Stimulated activated CD8-positive, alpha-beta memory T cell treated with anti-CD3 and anti-CD28 coated beads, Interleukin-2, amount 100 ng/mL, for 1 hour (primary cell): Measurements from ENCODE around the gene VEGFC.

Experiments
- DNase-seq, 2 donors: peaks; one replicate each; pipeline ENCODE4 v3.0.0-alpha.2; 2020; ENCODE audit warnings: low read depth in 2 of 2

Gene VEGFC

DNA sequence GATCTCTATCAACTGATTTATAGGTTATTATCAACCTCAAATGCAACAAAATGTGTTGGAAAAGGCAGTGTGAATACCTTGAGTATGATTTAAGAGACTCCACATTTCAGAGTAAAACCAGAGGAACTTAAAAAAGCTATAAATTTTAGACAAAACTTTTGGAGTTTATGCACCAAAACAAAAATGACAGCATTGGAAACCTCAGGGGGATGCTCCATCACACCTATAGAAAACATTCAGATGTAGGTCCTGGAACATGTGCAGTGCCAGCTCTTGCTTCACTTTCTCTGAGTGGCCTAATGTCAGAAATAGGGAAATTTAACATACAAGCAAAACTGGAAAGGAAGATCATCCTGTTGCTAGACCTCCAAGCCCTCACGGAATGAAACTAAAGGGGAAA lies 5.8 kb upstream of the VEGFC start:
- no peak for DNase-seq

DNA sequence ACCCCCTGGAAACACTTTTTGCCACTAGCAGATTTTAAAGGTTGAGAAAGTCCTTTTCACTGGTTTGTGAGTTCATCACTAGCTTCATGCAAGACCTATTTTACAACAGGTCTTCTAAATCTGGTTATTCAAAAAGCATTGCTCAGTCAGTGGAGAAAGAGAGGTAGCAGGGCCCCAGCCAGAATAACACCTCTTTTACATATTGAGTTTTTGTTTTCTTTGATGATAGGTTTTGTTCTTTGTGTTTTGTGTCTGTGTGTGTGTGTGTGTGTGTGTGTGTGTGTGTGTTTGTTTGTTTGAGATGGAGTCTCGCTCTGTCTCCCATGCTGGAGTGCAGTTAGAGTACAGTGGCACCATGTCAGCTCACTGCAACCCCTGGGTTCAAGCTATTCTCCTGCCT lies 2.7 kb upstream of the VEGFC start:
- no peak for DNase-seq

DNA sequence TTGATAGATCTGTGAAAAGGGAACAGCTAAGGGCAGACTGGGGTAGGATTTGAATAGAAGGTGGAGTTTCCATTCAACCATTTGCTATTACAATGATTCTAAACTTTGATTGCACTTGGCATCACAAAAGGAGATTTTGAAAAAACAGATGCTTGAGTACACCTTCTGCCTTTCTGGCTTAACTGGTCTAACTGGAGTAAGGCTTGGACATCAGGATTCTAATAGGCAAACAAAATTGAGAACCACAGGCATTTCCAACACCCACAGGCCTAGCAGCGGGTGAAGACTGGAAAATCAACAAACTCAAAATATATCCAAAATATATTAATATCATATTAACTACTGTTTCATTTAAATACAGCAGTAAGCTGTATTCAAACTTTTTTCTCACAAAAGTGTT lies 1.9 kb upstream of the VEGFC start:
- no peak for DNase-seq

DNA sequence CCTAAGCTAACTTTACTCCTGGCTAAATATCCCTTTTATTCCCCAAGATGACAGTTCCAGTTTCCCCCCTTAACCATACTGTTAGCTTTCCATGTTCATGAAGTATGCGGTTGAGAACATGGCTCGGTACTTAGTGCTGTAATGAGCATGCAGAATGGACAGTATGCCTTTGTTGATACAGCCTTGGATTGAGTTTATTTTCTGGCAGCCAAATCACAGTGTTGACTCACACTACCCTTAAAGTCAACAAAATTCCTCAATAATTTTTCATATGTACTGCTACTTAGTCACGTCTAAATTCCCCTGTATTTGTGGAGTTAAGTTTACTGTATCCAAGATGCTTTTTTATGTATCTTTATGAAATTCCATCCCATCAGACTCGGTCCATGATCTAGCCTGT lies 1.4 kb upstream of the VEGFC start:
- no peak for DNase-seq

DNA sequence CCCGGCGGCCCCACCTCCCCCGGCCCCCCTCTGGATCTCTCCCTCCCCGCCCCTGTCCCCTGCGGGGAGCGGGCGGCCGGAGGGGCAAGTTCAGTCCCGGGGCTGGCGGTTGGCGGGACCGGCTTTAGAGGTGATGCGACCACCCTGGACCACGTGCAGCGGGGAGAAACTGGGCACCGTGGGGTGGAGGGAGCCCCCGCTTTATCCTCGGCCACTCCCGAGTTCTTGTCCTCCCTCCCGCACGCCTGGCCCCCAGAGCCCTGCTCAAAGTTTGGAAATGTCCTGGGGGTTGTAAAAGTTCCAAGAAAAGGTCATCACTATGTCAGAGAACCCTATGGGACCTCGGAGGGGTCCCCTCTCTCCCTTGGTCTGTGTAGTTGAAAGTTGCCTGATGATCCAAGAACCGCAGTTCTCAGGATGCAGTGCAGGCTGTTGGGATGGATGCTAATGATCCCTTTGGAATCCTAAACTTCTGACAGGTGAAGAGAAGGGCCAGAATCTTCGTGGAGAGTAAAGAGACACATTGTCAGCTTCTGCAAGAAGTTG lies 411 bp upstream of the VEGFC start:
- DNase-seq, result no peak

DNA sequence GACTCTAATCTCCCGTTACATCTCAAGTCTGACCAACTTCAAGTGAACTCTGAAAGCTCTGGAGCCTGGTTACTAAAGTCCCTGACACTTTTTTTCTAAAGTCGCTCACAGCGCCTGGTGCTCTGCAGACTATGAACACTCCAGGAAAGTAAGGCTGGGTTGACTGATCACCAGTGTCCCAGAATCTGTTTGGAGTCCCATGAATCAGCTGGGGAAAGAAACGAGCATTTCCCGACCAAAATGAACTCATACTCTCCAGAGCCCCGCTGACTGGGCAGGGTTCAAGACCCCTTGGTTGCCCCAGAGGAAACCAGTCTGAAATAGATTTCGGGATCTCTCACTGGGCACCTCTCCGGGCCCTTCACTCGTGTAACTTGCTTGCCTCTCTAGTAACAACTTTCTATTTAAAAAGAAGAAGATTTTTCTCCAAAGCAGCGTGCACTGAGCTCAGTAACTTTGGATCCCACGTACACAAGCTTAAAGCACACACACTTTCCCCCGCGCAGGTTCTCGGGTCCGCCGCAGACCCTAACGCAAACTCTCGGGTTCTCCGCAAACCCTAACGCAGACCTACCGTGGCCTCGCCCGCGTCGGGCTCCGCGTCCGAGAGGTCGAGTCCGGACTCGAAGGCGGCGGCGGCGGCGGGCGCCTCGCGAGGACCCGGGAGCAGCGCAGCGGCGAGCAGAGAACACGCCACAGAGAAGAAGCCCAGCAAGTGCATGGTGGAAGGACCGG lies 964 bp downstream of the VEGFC start:
- no peak for DNase-seq

DNA sequence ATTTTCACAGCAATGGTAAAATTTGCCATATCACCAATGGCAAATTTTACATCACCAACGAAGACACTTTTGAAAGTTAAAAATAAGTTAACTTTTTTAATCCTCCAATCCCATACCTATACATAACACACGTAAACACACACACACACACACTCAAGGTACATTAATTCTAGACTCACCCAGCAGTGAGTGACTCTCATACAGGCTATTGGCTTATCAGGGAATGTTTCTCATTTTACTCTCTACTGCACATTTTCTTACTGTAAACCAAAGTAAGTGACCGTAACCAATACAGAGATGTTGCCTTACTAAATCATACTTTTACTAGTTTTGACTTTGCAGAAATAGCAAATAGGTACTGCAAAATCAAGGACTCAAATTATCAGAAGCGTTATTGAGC lies 2.3 kb downstream of the VEGFC start:
- no peak for DNase-seq

DNA sequence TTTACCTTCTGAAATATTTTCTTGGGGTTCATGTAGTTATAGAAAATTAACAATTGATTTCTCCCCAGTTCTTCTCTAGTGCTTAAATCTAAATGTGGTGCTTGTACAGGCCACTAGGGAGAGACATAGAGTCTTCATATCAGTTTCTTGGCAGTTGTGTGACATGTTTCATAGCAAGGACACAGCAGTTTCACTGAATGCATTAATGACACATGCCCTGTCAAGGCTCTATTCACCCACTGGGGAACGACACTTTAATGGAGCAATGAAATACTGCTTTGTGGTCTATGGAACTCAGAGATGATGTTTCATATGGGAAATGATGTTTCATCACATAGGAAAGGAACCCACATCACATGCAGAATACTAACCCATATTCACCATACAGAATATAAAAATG lies 2.8 kb downstream of the VEGFC start:
- no peak for DNase-seq

DNA sequence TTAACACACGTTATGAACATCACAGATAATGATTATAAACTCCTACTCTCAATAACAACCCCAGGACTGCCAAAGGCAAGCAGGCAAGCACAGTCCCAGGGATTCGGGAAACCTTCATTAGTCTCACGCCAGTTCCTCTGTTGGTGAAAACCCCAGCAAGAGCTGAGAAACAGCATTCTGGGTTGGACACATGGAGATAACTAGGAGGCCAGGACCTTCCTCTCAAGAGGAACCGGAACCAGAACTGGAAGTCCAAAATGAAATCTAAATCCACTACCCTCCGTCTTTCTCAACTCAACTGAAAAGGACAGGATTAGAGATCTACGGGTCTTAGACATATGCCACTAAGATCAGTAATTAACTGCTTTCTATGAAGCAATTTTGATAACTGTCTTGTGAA lies 3.8 kb downstream of the VEGFC start:
- DNase-seq, result no peak

DNA sequence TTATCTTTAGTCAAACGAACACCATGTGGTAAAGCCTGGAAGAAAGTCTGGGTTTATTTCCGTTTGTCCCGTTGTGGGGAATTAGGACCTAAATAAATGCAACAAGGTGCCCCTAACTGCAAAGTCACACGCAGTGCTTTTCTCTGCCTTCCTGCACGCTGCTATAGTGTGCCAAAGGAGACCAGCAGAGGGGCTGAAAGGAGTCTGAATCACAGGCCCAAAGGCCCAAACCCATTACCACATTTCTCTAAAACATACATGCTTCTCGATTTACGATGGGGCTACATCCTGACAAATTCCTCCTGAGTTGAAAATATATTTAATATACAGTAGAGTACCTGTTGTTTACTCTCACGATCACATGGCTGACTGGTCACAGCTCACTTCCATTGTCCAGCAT lies 4.5 kb downstream of the VEGFC start:
- DNase-seq, result no peak

DNA sequence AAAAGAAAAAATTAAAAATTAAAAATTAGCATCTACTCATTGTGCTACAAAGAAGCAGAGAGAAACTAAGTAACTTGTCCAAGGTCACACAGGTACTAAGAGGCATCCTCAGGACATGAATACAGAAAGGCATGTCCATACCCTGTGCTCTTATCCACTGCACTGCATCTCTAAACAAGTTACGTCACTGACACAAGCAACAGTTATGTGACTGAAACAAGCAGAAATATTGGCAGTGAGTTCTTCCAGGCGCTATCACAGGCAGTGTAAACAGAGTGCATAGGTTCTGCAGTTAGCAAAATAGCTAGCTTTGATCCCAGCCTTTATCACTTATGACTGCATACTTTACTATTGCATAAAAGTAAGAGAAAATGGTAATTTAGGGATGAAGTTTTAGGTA lies 7.9 kb downstream of the VEGFC start:
- no peak for DNase-seq

DNA sequence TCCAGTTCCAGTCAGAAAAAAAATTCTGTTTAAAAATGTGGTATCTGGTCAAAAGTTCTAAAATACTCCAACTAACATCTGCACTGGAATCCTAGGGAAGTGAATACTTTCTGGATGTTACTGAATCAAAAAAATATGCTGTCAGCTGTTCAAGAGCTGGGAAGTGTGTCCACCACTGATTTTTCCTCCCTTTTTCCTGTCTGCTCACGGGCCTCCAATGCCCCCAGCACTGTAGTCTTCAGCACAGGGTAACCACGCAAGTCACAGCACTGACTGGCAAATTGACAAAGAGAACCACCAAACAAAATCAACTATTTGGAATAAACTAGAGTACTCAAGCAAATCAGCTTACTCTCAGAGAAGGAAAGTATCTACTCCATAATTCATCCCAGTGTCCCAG lies 9.9 kb downstream of the VEGFC start:
- DNase-seq, result no peak

DNA sequence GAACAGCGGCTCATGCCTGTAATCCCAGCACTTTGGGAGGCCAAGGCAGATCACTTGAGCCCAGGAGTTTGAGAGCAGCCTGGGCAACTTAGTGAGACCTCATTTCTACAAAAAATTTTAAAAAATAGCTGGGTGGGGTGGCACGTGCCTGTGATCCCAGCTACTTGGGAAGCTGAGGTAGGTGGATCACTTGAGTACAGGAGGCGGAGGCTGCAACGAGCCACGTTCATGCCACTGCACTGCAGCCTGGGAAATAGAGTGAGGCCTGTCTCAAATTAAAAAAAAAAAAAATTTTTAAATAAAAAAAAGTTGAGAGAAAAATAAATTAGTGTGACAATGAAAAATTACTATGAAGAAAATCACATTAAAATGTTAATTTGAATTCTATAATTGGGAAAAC lies 10.5 kb downstream of the VEGFC start:
- DNase-seq, result no peak

DNA sequence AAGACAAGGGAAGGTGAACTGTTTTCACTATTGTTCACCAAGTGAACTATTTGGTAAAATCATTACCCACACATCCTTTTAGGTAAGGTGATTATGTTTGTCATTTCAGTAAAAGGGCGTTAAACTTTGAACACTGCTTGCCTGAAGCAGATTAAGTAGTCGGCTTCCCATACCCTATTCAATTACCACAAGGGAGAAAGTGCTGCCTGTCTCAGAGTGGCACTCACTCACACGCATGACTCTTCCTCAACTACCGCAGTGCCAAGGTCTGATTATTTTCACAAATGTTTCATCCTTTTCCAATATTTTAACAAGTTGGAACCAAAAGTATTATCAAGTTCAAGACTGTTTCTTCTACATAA lies 11.0 kb downstream of the VEGFC start:
- DNase-seq, result no peak

DNA sequence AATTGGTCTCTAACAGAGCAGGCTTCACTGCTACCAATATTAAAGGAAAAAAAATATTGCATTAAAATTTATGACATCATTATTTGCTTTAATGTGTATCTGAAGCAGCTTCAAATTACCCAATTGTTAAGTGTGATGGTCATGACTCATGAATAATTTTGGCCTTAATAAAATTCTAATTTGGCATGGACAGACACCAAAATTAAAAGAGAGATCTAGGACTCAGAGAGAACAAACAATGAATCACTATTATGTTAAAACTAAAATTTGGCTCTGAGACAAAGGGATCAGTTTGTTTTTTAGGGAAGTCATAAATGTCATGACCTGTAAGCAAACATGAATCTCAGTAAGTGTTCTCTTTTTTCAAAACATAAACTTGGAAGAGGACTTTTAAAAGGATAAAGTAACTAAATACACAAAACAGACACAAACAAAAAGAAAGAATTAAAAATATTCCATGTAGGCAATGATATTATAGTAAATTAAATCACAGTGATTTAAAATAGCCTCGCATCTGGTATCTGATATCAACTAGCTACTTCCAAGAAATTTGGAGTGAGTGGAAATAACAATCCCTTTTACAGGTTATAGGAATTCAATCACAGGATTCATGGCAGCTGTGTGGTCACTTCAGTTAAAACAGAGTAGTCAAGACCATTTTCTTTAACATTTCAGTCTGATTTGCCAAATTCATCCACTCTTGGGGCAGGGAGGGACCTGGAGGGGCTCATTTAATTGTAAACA lies 11.6 kb downstream of the VEGFC start:
- DNase-seq, result no peak

DNA sequence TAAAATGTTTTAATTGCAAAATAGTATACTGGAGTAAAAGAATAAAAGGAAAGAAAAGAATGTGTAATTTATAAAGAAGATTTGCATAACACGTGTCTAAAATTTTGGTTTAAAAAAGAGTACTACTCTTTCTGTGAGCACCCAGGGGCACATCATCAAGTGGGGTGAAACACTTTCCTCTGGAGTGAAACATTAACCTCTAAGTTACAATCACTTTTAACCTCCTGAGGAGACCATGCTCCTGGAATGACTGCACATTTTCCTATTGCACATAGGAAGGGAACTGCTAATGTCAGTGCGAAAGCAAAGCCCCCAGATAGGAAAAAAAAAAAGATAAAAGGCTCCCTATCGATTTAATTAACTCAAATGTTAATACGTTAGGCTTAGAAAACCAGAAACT lies 13.3 kb downstream of the VEGFC start:
- DNase-seq, result no peak

DNA sequence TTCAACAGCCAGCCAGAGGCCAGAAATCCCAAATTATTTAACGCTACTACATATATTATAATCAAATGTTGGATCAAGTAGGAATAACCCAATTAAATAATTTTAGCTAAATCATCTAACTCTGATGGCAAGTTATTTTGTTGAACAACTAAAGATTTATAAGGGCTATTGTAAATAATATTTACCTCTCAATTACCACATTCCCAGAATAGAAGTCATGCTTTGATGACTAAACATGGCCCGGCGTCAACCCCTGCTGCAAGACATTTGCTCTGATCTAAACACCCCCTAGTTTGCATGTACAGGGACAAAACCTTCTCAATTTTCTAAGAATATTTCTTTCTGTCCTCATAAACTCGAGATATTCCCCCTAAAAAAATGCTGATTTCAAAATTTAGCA lies 14.2 kb downstream of the VEGFC start:
- no peak for DNase-seq

DNA sequence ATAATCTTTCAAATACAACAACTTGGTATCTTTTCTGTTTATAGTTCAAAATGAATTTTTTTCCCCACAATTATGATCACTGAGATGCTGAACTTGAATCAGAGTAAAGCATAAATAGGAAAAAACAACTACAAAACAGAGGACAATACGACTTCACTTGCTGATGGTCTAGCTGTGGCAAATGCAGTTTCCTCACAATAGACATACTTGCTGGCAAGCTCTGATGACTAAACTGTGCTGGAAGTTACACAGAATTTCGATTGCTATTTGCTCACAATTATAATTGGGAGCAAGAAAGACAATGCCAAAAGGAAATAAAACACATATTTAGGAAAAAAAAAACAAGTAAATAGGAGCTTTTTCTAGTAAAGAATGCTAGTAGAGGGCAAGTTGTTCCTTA lies 14.7 kb downstream of the VEGFC start:
- no peak for DNase-seq

DNA sequence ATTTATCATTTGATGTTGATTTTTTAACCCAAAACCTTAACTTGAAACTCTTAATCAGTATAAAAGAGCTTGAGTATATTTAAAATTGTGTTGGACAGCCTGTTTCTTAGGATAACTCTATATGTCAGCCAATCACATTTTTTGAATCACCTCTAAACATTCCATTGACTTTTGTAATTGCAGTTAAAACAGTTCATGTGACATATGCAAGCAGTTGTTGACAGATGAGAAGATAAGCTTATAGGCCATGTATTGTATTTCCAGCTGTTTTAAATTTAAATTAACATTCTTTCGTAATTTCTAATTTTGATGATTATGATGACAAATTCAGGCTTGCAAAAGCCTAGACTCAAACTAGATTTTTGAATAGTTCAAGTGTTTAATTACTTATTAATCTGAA lies 17.4 kb downstream of the VEGFC start:
- DNase-seq, result no peak

DNA sequence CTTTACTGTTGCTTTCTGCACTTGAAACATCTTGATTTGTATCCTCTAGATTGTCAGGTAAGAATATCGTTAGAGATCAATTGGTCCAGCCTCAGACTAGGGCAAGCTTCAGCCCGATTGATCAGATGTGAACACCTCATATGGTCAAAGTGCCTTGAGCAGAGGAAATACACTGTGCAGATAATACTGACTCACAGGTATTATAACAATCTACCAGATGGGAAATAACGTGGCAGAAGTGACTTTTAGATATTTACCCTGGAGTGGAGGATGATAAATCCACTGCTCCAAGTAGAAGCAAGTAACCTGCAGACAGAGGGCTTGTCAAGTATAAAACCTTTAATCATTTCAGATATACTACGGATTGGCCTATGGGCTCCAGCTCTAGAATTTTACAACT lies 17.9 kb downstream of the VEGFC start:
- no peak for DNase-seq

DNA sequence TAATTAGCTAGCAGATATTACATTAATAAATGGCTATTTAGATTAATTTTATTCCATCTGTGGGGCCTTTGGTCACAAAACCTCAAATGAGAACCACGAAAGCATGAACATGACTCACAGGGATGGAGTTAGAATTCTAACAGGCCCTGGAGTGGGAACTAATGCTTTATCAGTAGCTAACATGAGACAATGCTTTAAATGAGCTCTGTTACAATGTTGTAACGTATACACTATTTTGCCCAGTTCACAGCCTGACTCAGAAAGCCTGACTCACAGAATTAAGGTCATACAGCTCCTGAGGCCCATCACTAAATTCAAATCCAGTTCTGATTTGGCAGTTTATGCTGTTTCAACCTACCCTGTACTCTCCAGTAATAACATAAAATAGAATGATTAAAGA lies 23.2 kb downstream of the VEGFC start:
- no peak for DNase-seq

DNA sequence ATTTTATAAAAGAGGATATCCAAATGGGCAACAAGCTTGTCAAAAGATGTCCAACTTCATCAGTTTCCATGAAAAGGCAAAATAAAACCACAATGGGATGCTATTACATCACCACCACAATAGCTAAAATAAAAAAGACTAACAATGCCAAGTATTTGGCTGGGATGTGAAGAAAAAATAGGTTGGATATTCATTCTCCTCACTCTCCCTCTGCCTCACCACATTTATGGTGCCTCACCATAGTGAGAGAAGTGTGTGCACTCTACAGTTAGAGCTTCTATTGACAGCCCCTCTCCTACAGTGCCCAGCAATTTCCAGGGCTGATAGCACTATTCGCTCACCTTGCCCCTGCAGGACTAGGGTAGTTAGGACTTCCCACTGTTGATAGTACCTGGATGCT lies 25.5 kb downstream of the VEGFC start:
- no peak for DNase-seq

DNA sequence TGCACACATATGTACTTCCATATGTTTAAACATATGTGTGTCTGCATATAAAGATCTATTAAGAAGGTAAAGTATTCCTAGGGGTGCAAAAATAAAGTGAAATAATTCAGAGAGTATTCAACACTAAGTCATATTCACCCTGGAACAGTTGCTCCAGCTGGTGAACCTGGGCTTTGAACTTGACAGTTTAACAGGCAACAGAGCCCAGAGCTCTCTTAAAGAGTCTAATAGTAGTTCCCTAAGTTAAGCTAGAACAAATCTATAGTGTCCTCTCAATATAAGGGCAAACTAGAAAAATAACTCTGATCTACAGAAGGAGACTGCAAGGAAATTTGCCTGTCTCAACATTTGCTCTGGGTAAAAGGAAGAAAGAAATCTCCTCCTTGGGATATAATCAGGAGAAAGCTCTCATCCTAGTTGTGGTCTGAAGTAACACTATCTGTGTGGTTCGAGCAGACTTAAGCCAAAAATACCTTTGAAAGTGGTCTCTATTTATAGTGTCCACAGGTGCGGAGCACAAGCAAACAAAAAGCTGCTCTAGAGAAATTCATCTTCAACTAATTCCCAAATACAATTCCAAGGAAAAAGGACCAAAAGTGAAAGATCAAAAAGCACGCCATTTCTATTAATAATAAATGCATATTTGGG lies 29.9 kb downstream of the VEGFC start:
- no peak for DNase-seq
